ENCODE data around the gene ZNF217.

The ZNF217 gene

GRCh38 chr20:53576195-53576580 is 17.5 kb downstream of the ZNF217 start:
- Histone ChIP-seq H3K9me3 (ENCODE audit: control insufficient read depth, low read length) (no peaks in the 10 kb centered on the region), H3K36me3 (ENCODE audit: control insufficient read depth, insufficient read depth, low read length) (peaks cover 52% of the 10 kb centered on the region), H3K4me3 (ENCODE audit: insufficient read depth, low read depth, low read length, poor library complexity, severe bottlenecking) (no peak overlapping the region), H3K4me1 (ENCODE audit: control insufficient read depth, insufficient read depth, low read length, poor library complexity, severe bottlenecking) (peaks cover 29% of the 10 kb centered on the region), H3K27ac (ENCODE audit: insufficient read depth, low read length, poor library complexity, severe bottlenecking) (no peak overlapping the region), H3K27me3 (replicated peaks; ENCODE audit: control insufficient read depth, insufficient read depth, low read length, poor library complexity, severe bottlenecking) (no peaks in the 10 kb centered on the region)
- no peak for DNase-seq

GRCh38 chr20:53575481-53576194 is 18.0 kb downstream of the ZNF217 start:
- H3K27me3 ChIP-seq (replicated peaks; ENCODE audit: control insufficient read depth, insufficient read depth, low read length, poor library complexity, severe bottlenecking): no peaks in the 10 kb centered on the region
- H3K4me1 ChIP-seq (ENCODE audit: control insufficient read depth, insufficient read depth, low read length, poor library complexity, severe bottlenecking): peaks cover 27% of the 10 kb centered on the region
- no peak overlapping the region for H3K4me3 ChIP-seq (ENCODE audit: insufficient read depth, low read depth, low read length, poor library complexity, severe bottlenecking)
- H3K9me3 ChIP-seq (ENCODE audit: control insufficient read depth, low read length): no peaks in the 10 kb centered on the region
- H3K27ac ChIP-seq (ENCODE audit: insufficient read depth, low read length, poor library complexity, severe bottlenecking): no peak overlapping the region
- DNase-seq: no peak
- H3K36me3 ChIP-seq (ENCODE audit: control insufficient read depth, insufficient read depth, low read length): peaks cover 57% of the 10 kb centered on the region

- H3K36me3 ChIP-seq (ENCODE audit: control insufficient read depth, insufficient read depth, low read length): peaks cover 66% of the 10 kb centered on the region
- DNase-seq: no peak
- H3K27me3 ChIP-seq (replicated peaks; ENCODE audit: control insufficient read depth, insufficient read depth, low read length, poor library complexity, severe bottlenecking): no peaks in the 10 kb centered on the region
- no peak overlapping the region for H3K4me3 ChIP-seq (ENCODE audit: insufficient read depth, low read depth, low read length, poor library complexity, severe bottlenecking)
- peaks cover 26% of the 10 kb centered on the region for H3K4me1 ChIP-seq (ENCODE audit: control insufficient read depth, insufficient read depth, low read length, poor library complexity, severe bottlenecking)
- H3K27ac ChIP-seq (ENCODE audit: insufficient read depth, low read length, poor library complexity, severe bottlenecking): no peak overlapping the region
- no peaks in the 10 kb centered on the region for H3K9me3 ChIP-seq (ENCODE audit: control insufficient read depth, low read length)
Observed at GRCh38 chr20:53574819-53575218, 18.8 kb downstream of the ZNF217 start.

- Histone ChIP-seq H3K27me3 (replicated peaks; ENCODE audit: control insufficient read depth, insufficient read depth, low read length, poor library complexity, severe bottlenecking) (no peaks in the 10 kb centered on the region), H3K27ac (ENCODE audit: insufficient read depth, low read length, poor library complexity, severe bottlenecking) (no peak overlapping the region), H3K4me1 (ENCODE audit: control insufficient read depth, insufficient read depth, low read length, poor library complexity, severe bottlenecking) (peaks cover 25% of the 10 kb centered on the region), H3K9me3 (ENCODE audit: control insufficient read depth, low read length) (no peaks in the 10 kb centered on the region), H3K4me3 (ENCODE audit: insufficient read depth, low read depth, low read length, poor library complexity, severe bottlenecking) (no peak overlapping the region), H3K36me3 (ENCODE audit: control insufficient read depth, insufficient read depth, low read length) (peaks cover 68% of the 10 kb centered on the region)
- no peak for DNase-seq
Observed at GRCh38 chr20:53574259-53574789, 19.3 kb downstream of the ZNF217 start.

GRCh38 chr20:53571555-53572286 is 21.9 kb downstream of the ZNF217 start:
- no peak for DNase-seq
- Histone ChIP-seq H3K36me3 (ENCODE audit: control insufficient read depth, insufficient read depth, low read length) (peaks cover 82% of the 10 kb centered on the region), H3K27ac (ENCODE audit: insufficient read depth, low read length, poor library complexity, severe bottlenecking) (no peak overlapping the region), H3K4me1 (ENCODE audit: control insufficient read depth, insufficient read depth, low read length, poor library complexity, severe bottlenecking) (peaks cover 13% of the 10 kb centered on the region), H3K4me3 (ENCODE audit: insufficient read depth, low read depth, low read length, poor library complexity, severe bottlenecking) (no peak overlapping the region), H3K27me3 (replicated peaks; ENCODE audit: control insufficient read depth, insufficient read depth, low read length, poor library complexity, severe bottlenecking) (no peaks in the 10 kb centered on the region), H3K9me3 (ENCODE audit: control insufficient read depth, low read length) (no peaks in the 10 kb centered on the region)

GRCh38 chr20:53570446-53571276 is 23.0 kb downstream of the ZNF217 start:
- peaks cover 80% of the 10 kb centered on the region for H3K36me3 ChIP-seq (ENCODE audit: control insufficient read depth, insufficient read depth, low read length)
- DNase-seq: no peak

GRCh38 chr20:53569606-53570307 is 23.9 kb downstream of the ZNF217 start:
- Histone ChIP-seq H3K4me1 (ENCODE audit: control insufficient read depth, insufficient read depth, low read length, poor library complexity, severe bottlenecking) (peaks cover 13% of the 10 kb centered on the region), H3K4me3 (ENCODE audit: insufficient read depth, low read depth, low read length, poor library complexity, severe bottlenecking) (no peak overlapping the region), H3K27ac (ENCODE audit: insufficient read depth, low read length, poor library complexity, severe bottlenecking) (no peak overlapping the region), H3K36me3 (ENCODE audit: control insufficient read depth, insufficient read depth, low read length) (peaks cover 77% of the 10 kb centered on the region), H3K9me3 (ENCODE audit: control insufficient read depth, low read length) (no peaks in the 10 kb centered on the region), H3K27me3 (replicated peaks; ENCODE audit: control insufficient read depth, insufficient read depth, low read length, poor library complexity, severe bottlenecking) (no peaks in the 10 kb centered on the region)
- no peak for DNase-seq

More at GRCh38 chr20:53570446-53571276, 23.0 kb downstream of the ZNF217 start:
- H3K27ac ChIP-seq (ENCODE audit: insufficient read depth, low read length, poor library complexity, severe bottlenecking): peak overlapping the region; percentile 9
- H3K4me3 ChIP-seq (ENCODE audit: insufficient read depth, low read depth, low read length, poor library complexity, severe bottlenecking): no peak overlapping the region
- H3K27me3 ChIP-seq (replicated peaks; ENCODE audit: control insufficient read depth, insufficient read depth, low read length, poor library complexity, severe bottlenecking): no peaks in the 10 kb centered on the region
- H3K4me1 ChIP-seq (ENCODE audit: control insufficient read depth, insufficient read depth, low read length, poor library complexity, severe bottlenecking): peaks cover 13% of the 10 kb centered on the region
- H3K9me3 ChIP-seq (ENCODE audit: control insufficient read depth, low read length): no peaks in the 10 kb centered on the region

- Histone ChIP-seq H3K36me3 (ENCODE audit: control insufficient read depth, insufficient read depth, low read length) (peaks cover 70% of the 10 kb centered on the region), H3K9me3 (ENCODE audit: control insufficient read depth, low read length) (no peaks in the 10 kb centered on the region), H3K27me3 (replicated peaks; ENCODE audit: control insufficient read depth, insufficient read depth, low read length, poor library complexity, severe bottlenecking) (no peaks in the 10 kb centered on the region), H3K27ac (ENCODE audit: insufficient read depth, low read length, poor library complexity, severe bottlenecking) (no peak overlapping the region), H3K4me3 (ENCODE audit: insufficient read depth, low read depth, low read length, poor library complexity, severe bottlenecking) (no peak overlapping the region), H3K4me1 (ENCODE audit: control insufficient read depth, insufficient read depth, low read length, poor library complexity, severe bottlenecking) (peaks cover 9% of the 10 kb centered on the region)
- DNase-seq: no peak
Observed at GRCh38 chr20:53569005-53569404, 24.6 kb downstream of the ZNF217 start.

- H3K4me1 ChIP-seq (ENCODE audit: control insufficient read depth, insufficient read depth, low read length, poor library complexity, severe bottlenecking): peaks cover 3% of the 10 kb centered on the region
- no peak overlapping the region for H3K4me3 ChIP-seq (ENCODE audit: insufficient read depth, low read depth, low read length, poor library complexity, severe bottlenecking)
- H3K9me3 ChIP-seq (ENCODE audit: control insufficient read depth, low read length): no peaks in the 10 kb centered on the region
- peaks cover 63% of the 10 kb centered on the region for H3K36me3 ChIP-seq (ENCODE audit: control insufficient read depth, insufficient read depth, low read length)
- no peaks in the 10 kb centered on the region for H3K27me3 ChIP-seq (replicated peaks; ENCODE audit: control insufficient read depth, insufficient read depth, low read length, poor library complexity, severe bottlenecking)
- no peak overlapping the region for H3K27ac ChIP-seq (ENCODE audit: insufficient read depth, low read length, poor library complexity, severe bottlenecking)
- DNase-seq: no peak
Observed at GRCh38 chr20:53568351-53568750, 25.3 kb downstream of the ZNF217 start.

Measured in effector memory CD4-positive, alpha-beta T cell (primary cell).